Nephron (organoid): ENCODE results near the gene LGALS14.
"Not testable (repeated sequence)": the region's sequence is repeated elsewhere in the genome, so short reads cannot be mapped to it uniquely, and the experiment has no call there.

Source experiments
- H3K27ac Mint-ChIP-seq, 3 experiments: 2 replicates each; pipeline ENCODE4 v1.8.0; 2020; ENCODE audit warnings: mixed read lengths in 3 of 3, mild to moderate bottlenecking in 2 of 3, moderate library complexity in 1 of 3
- H3K27me3 Mint-ChIP-seq: 2 replicates; pipeline ENCODE4 v1.8.0; 2021; ENCODE audit warnings: low read depth, mild to moderate bottlenecking, moderate library complexity, mixed read lengths
- H3K36me3 Mint-ChIP-seq: 2 replicates; pipeline ENCODE4 v1.8.0; 2020; ENCODE audit warnings: low read depth, mixed read lengths
- H3K4me1 Mint-ChIP-seq: 2 replicates; pipeline ENCODE4 v1.8.0; 2020; ENCODE audit warnings: mixed read lengths
- H3K4me3 Mint-ChIP-seq, 3 experiments: 2 replicates each; pipeline ENCODE4 v1.8.0; 2020; ENCODE audit warnings: mild to moderate bottlenecking in 3 of 3, mixed read lengths in 3 of 3, moderate library complexity in 2 of 3
- H3K9me3 Mint-ChIP-seq: 2 replicates; pipeline ENCODE4 v1.8.0; 2020; ENCODE audit warnings: mixed read lengths
- TF ChIP-seq, protein P1 (sequence below), 3 experiments: fragments of 200-600 bp; sonication (generic); IDR thresholded peaks; one replicate each; pipeline ENCODE4 v1.5.0; 2021; ENCODE audit warnings: antibody characterized with exemption in 3 of 3; ENCODE audit not compliant: unreplicated experiment in 3 of 3

Gene LGALS14

DNA sequence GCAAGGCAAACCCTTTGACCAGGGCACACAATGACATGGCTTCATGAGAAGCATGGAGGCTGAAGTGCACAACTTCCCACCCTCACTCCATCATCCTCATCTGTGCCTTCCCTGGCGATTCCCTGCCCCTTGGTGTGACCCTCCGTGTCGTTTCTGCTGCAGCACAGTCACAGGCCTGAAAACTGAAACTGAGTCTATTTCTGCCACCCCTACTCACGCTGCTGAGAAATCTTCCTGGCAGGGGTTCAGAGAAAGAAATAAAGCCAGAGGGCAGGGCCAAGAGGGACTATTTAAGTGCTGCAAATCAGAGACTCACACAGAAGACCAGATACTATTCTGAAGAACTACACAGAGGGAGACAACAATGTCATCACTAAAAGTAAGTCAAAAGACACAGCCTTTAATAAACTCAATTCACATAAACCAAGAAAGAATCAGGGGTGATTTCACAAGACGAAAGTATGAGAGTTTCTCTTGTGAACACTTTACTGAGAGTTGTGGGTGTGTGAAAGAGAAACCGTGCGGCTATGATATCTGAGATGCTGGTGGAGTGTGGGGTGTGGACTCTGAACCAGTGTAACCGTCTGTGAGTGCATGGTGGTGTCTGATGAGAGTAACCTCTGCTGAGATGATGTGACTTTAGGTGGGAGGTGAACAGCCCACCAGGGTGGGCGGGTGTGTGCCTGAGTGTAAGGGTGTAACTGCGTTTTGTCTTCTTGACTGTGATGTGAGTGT lies 25.1 kb upstream of the LGALS14 start:
- Mint-ChIP-seq H3K4me1 (peaks cover 17% of the 10 kb centered on the region), H3K4me3 (no peak overlapping the region), H3K36me3 (no peaks in the 10 kb centered on the region), H3K27ac (no peak overlapping the region), H3K27me3 (peaks cover 11% of the 10 kb centered on the region), H3K9me3 (no peaks in the 10 kb centered on the region)
- TF ChIP-seq, protein P1, sequence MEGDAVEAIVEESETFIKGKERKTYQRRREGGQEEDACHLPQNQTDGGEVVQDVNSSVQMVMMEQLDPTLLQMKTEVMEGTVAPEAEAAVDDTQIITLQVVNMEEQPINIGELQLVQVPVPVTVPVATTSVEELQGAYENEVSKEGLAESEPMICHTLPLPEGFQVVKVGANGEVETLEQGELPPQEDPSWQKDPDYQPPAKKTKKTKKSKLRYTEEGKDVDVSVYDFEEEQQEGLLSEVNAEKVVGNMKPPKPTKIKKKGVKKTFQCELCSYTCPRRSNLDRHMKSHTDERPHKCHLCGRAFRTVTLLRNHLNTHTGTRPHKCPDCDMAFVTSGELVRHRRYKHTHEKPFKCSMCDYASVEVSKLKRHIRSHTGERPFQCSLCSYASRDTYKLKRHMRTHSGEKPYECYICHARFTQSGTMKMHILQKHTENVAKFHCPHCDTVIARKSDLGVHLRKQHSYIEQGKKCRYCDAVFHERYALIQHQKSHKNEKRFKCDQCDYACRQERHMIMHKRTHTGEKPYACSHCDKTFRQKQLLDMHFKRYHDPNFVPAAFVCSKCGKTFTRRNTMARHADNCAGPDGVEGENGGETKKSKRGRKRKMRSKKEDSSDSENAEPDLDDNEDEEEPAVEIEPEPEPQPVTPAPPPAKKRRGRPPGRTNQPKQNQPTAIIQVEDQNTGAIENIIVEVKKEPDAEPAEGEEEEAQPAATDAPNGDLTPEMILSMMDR (IDR thresholded peaks at IDR 0.05; ENCODE audit: unreplicated experiment in 3 of 3): no peak

DNA sequence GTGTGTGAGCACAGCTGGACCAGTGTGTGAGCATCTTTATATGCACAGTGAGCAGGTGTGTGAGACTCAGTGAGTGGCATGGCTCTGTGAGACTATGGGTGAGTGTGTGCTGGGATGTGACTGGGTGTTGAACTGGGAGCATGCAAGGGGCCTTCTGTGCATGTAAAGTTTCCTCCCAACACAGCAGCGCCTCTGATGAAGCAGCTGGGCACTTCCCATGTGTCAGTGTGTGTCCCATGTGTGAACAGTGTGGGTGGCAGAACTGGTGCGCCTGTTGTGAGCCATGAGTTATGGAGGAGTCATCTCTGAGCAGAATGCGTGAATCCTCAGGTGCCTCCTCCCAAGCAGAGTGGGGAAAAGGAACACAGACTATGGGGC lies 24.5 kb upstream of the LGALS14 start:
- TF ChIP-seq, protein P1 (IDR thresholded peaks at IDR 0.05; ENCODE audit: unreplicated experiment in 3 of 3): no peak
- Mint-ChIP-seq H3K4me3 (no peak overlapping the region), H3K9me3 (no peaks in the 10 kb centered on the region), H3K27ac (no peak overlapping the region), H3K36me3 (no peaks in the 10 kb centered on the region), H3K27me3 (peaks cover 11% of the 10 kb centered on the region), H3K4me1 (peaks cover 17% of the 10 kb centered on the region)

DNA sequence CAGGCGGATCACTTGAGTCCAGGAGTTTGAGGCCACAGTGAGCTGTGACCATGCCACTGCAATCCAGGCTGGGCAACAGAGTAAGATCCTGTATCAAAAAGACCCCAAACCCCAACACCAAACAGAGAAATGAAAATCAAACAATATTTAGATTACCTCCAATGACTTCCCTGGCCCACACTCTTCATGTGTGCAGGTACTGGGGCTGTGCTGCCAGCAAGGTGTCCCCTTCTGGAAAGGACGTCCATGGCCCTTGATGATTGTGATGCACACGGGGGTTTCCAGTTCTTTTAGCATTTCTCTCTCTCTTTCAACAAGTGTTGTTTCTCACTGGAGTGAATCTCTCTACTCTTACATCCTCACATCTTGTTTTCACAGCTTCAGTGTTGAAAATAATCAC lies 23.7 kb upstream of the LGALS14 start:
- H3K4me3 Mint-ChIP-seq: no peak overlapping the region
- TF ChIP-seq, protein P1 (IDR thresholded peaks at IDR 0.05; ENCODE audit: unreplicated experiment in 3 of 3): no peak
- H3K9me3 Mint-ChIP-seq: no peaks in the 10 kb centered on the region
- H3K27ac Mint-ChIP-seq: no peak overlapping the region
- H3K36me3 Mint-ChIP-seq: no peaks in the 10 kb centered on the region
- H3K27me3 Mint-ChIP-seq: peaks cover 4% of the 10 kb centered on the region
- H3K4me1 Mint-ChIP-seq: peaks cover 17% of the 10 kb centered on the region

DNA sequence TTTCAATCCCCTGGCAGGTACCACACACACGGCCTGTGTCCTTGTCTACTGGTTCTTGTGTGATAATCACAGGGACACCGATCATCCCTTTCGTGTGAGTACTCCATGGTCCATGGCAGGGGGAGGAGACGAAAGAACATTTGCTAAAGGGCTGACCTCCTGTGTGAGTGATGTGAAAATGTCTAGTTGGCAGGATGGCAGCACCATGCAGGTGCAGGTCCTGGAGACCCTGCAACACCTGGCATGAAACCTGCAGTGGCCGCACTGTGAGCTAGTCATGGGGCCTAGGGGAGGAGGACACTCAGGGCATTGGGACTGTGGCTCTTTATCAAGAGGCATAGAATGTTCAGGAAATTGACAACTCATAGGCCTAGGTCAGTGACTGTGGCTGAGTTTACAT lies 22.9 kb upstream of the LGALS14 start:
- TF ChIP-seq, protein P1 (IDR thresholded peaks at IDR 0.05; ENCODE audit: unreplicated experiment in 3 of 3): no peak
- no peaks in the 10 kb centered on the region for H3K9me3 Mint-ChIP-seq
- no peak overlapping the region for H3K27ac Mint-ChIP-seq
- H3K4me3 Mint-ChIP-seq: no peak overlapping the region
- peaks cover 7% of the 10 kb centered on the region for H3K27me3 Mint-ChIP-seq
- H3K36me3 Mint-ChIP-seq: no peaks in the 10 kb centered on the region
- peaks cover 17% of the 10 kb centered on the region for H3K4me1 Mint-ChIP-seq

DNA sequence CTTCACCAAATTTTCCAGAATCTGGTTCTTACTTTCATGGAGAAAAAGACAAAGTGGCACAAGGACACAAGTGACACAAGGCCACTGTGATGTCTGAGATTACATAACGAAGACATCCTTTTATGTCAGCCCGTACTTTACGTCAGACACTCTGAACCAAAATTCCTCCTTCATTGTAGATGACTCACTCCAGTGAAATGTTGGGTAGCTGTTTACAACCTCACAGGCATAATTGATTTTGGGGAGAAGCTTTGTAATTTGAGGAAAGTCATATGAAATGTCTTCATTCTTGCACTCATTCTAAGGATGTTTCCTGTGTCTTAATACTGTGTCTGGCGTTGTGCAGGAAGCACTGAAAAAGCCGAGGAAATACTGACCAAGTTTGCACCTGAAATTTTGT lies 20.0 kb upstream of the LGALS14 start:
- Mint-ChIP-seq H3K27ac (no peak overlapping the region), H3K9me3 (no peaks in the 10 kb centered on the region), H3K36me3 (no peaks in the 10 kb centered on the region), H3K4me3 (no peak overlapping the region), H3K27me3 (peaks cover 11% of the 10 kb centered on the region), H3K4me1 (peaks cover 5% of the 10 kb centered on the region)
- TF ChIP-seq, protein P1 (IDR thresholded peaks at IDR 0.05; ENCODE audit: unreplicated experiment in 3 of 3): no peak

DNA sequence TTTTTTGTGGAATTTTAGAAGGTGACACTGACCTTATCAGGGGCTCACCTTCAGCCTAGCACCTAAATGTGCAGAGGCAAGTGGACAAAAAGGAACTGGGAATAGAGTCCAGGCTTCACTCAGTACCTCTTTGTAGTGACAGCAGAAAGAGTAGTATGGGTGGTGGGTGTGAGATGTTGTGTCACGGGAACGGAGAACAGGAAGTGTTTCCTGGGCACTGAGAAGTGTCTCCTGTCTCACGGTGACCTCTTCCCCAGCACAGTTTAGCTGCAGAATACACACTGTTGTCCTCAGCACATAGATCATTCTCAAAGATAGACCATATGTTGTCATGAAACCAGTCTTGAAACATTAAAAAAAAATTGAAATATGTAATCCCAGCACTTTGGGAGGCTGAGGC lies 17.5 kb upstream of the LGALS14 start:
- Mint-ChIP-seq H3K4me3 (no peak overlapping the region), H3K9me3 (no peaks in the 10 kb centered on the region), H3K36me3 (no peaks in the 10 kb centered on the region), H3K4me1 (no peaks in the 10 kb centered on the region), H3K27me3 (peaks cover 10% of the 10 kb centered on the region), H3K27ac (no peak overlapping the region)
- TF ChIP-seq, protein P1 (IDR thresholded peaks at IDR 0.05; ENCODE audit: unreplicated experiment in 3 of 3): no peak

DNA sequence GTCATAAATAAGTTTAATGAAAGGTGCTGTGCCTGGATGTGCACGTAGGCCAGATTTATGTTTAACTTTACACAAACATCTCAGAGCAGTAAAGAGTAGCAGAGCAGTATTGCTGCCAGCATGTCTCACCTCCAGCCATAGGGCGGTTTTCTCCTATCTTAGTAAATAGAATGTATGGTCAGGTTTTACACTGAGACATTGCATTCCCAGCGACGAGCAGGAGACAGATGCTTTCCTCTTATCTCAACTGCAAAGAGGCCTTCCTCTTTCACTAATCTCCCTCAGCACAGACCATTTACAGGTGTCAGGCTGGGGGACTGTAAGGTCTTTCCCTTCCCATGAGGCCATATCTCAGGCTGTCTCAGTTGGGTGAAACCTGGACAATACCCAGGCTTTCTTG lies 15.6 kb upstream of the LGALS14 start:
- peaks cover 20% of the 10 kb centered on the region for H3K27me3 Mint-ChIP-seq
- H3K4me1 Mint-ChIP-seq, H3K36me3 Mint-ChIP-seq, H3K4me3 Mint-ChIP-seq, H3K27ac Mint-ChIP-seq, H3K9me3 Mint-ChIP-seq: not testable (repeated sequence)
